ENCODE data around the gene ZFTA. TPM values are rescaled to one million over a fixed set of nuclear protein-coding genes. Genes with fewer than 3 reads are reported as not detected.

ZFTA gene
- total and polyA plus RNA-seq, 2 experiments from 2014 or later: 8.3 to 36.6 TPM

DNA sequence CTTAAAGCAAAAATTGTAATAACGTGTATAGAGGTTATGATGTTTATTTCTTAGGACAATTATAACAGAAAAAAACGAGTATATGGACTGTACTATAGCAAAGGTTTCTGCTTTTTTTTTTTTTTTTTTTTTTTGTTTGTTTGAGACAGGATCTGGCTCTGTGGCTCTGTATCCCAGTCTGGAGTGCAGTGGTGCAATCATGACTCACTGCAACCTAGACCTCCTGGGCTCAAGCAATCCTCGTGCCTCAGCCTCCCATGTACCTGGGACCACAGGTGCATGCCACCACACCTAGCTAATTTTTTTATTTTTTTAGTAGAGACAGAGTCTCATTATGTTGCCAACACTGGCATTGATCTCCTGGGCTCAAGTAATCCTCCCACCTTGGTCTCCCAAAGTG is 39.2 kb downstream of the ZFTA start (continued):
- TF ChIP-seq REST (IDR thresholded peaks at IDR 0.05; ENCODE audit: unreplicated experiment) (no peak), ZNF331 (CRISPR knock-in tag; IDR thresholded peaks at IDR 0.05; ENCODE audit: low read depth) (no peak), NANOG (IDR thresholded peaks at IDR 0.05; ENCODE audit: borderline replicate concordance) (no peak), JUNB (IDR thresholded peaks at IDR 0.05; ENCODE audit: unreplicated experiment) (no peak), EZH2 (IDR thresholded peaks at IDR 0.05; ENCODE audit: low read depth, unreplicated experiment) (no peak)

GRCh38 chr11:63720611-63721010 is 48.0 kb downstream of the ZFTA start:
- H3K36me3 Mint-ChIP-seq (ENCODE audit: low read depth): no peaks in the 10 kb centered on the region
- H4K20me1 ChIP-seq (replicated peaks; ENCODE audit: insufficient read depth): peaks cover 40% of the 10 kb centered on the region
- peaks cover 96% of the 10 kb centered on the region for H3K79me2 ChIP-seq (replicated peaks; ENCODE audit: insufficient read depth)

More at GRCh38 chr11:63720611-63721010, 48.0 kb downstream of the ZFTA start:
- H3K4me3 ChIP-seq: no peak overlapping the region
- DNase-seq (ENCODE audit: low spot score) (no peak), ATAC-seq (no peak)
- 0 out of 2 replicates have a peak, but pooled peaks cover 8% of the 10 kb centered on the region for H3K36me3 ChIP-seq (ENCODE audit: insufficient read depth)
- no peaks in the 10 kb centered on the region for H3K9me2 ChIP-seq (ENCODE audit: insufficient read depth)
- no peak overlapping the region for H3K27ac ChIP-seq (ENCODE audit: low read depth)
- no peaks in the 10 kb centered on the region for H3K27me3 ChIP-seq (ENCODE audit: insufficient read depth)
- no peak overlapping the region for H2AFZ ChIP-seq
- Mint-ChIP-seq H3K4me3 (no peak overlapping the region), H3K27ac (no peak overlapping the region), H3K4me1 (peaks cover 3% of the 10 kb centered on the region; the same call in 1 of the 3 replicates), H3K9me3 (no peaks in the 10 kb centered on the region), H3K27me3 (ENCODE audit: insufficient read depth, low read depth, poor library complexity) (peaks cover 1% of the 10 kb centered on the region)
- 0 out of 2 replicates have a peak, but pooled peaks cover 5% of the 10 kb centered on the region for H3K4me1 ChIP-seq (ENCODE audit: insufficient read depth)
- TF ChIP-seq ZNF331 (CRISPR knock-in tag; IDR thresholded peaks at IDR 0.05; ENCODE audit: low read depth) (no peak), REST (IDR thresholded peaks at IDR 0.05; ENCODE audit: unreplicated experiment) (no peak), CREB1 (CRISPR knock-in tag; IDR thresholded peaks at IDR 0.05; ENCODE audit: low read depth) (no peak), STAT1 (IDR thresholded peaks at IDR 0.05; ENCODE audit: unreplicated experiment) (no peak), NANOG (IDR thresholded peaks at IDR 0.05; ENCODE audit: borderline replicate concordance) (no peak), ZNF114 (CRISPR knock-in tag; IDR thresholded peaks at IDR 0.05) (no peak), EZH2phosphoT487 (IDR thresholded peaks at IDR 0.05; ENCODE audit: unreplicated experiment) (no peak), CTCF (conservative IDR thresholded peaks at IDR 0.05; ENCODE audit: low read depth in 2 of 2) (no peak), JUNB (IDR thresholded peaks at IDR 0.05; ENCODE audit: unreplicated experiment) (no peak), EZH2 (IDR thresholded peaks at IDR 0.05; ENCODE audit: low read depth, unreplicated experiment) (no peak), POLR2AphosphoS5 (IDR thresholded peaks at IDR 0.05; ENCODE audit: low read depth) (no peak)
- TF ChIP-seq, protein P1, sequence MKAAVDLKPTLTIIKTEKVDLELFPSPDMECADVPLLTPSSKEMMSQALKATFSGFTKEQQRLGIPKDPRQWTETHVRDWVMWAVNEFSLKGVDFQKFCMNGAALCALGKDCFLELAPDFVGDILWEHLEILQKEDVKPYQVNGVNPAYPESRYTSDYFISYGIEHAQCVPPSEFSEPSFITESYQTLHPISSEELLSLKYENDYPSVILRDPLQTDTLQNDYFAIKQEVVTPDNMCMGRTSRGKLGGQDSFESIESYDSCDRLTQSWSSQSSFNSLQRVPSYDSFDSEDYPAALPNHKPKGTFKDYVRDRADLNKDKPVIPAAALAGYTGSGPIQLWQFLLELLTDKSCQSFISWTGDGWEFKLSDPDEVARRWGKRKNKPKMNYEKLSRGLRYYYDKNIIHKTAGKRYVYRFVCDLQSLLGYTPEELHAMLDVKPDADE (IDR thresholded peaks at IDR 0.05): no peak
- no peak overlapping the region for H3K4me2 ChIP-seq
- no peaks in the 10 kb centered on the region for H3F3A ChIP-seq (replicated peaks; ENCODE audit: low read depth)

All from GM23338 (cell line).